HG03159 (cell line): ENCODE data around the gene SCYGR1.
"Not testable (repeated sequence)": the region's sequence is repeated elsewhere in the genome, so short reads cannot be mapped to it uniquely, and the experiment has no call there.

ENCODE experiments used
- ATAC-seq: cut with Tn5 transposase; IDR thresholded peaks from one replicate; pipeline ENCODE4 v1.9.1; 2021; ENCODE audit warnings: mild to moderate bottlenecking, moderate library complexity; ENCODE audit not compliant: unreplicated experiment

SCYGR1 gene

DNA sequence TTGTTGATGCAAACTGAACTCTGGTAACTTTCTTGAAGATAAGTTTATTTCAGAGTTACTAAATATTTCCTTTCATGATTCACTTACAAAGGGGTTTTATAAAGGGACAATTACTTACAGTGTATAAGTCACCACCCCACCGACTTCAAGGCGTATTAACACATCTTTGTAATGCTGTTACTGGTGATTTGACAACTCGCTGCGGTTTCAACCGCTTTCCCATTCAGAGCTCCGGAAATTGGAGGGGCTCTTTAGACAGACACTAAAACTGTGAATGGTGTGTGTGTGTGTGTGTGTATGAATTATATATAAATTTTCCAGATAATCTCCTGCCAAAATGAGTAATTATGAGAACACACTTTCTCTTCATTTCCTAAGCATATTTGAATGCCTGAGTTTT, 13.6 kb downstream of the SCYGR1 start:
- ATAC-seq, result no peak

DNA sequence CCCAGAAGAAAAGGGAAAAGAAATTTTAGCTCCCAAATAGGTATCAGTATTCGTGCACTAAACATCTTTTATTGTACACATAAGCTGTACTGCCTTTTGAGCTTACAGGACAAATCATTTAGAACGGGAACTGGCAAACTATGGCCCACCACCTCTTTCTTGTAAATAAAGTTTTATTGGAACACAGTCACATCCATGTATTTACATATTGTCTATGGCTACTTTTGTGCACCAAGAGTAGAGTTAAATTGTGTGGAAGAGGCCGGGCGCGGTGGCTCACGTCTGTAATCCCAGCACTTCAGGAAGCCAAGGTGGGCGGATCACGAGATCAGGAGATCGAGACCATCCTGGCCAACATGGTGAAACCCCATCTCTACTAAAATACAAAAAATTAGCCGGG, 14.4 kb downstream of the SCYGR1 start:
- no peak for ATAC-seq

DNA sequence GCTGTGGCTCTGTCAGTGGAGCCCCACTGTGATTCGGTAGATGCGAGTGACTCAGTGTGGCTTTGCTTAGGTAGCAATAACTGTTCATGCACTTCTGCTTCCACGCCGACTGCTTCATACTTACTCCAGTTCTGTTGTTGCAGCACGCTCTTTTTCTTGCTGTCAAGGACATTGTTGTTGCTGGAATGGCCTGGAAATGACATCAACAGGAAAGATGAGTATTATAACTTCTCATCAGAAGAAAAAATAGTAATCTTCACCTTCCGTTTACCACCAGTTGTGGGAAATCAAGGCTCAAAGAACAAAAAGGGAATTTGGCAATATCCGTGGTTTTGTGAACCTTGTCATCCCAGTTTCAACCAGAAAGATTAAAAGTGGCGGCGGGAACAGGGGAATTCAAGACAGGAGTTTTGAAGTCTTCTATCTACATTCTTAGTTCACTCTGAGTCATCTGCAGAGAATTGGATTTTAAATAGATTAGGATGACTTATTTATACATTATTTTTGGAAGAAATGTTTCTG, 16.9 kb downstream of the SCYGR1 start:
- no peak for ATAC-seq

DNA sequence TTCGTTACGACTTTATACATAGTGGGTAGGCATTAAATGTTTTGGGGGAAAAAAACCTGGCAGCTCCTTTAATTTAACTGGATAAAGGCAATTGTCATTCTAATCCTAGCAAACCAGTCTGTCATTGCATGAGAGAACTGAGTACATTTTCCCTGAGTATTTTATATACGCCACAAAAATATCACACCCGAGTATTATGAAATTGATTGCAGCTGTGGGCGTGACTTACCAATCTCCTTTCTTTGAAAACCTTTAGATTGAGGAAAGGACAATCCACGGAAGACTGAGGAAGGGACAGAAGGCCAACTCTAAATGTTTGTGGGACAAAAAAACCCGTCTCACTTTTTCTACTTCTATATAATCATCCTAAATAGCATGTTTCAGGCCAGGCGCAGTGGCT, 17.7 kb downstream of the SCYGR1 start:
- no peak for ATAC-seq

DNA sequence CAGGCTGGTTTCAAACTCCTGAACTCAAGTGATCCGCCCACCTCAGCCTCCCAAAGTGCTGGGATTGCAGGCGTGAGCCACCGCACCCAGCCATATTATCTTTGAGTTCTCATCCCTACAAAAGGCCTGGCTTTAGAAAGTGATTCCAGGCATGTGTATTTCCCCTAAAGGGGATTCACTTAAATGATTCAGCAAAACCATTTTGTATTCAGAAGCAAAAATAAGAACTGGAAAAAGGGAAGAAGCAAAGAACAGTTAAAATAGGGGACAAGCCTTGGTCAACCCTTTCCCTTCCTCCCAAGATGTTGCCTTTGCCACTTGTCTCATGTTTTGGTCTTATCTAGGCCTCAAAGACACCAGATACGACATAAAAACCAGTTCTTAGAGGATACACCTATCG, 19.2 kb downstream of the SCYGR1 start:
- no peak for ATAC-seq

DNA sequence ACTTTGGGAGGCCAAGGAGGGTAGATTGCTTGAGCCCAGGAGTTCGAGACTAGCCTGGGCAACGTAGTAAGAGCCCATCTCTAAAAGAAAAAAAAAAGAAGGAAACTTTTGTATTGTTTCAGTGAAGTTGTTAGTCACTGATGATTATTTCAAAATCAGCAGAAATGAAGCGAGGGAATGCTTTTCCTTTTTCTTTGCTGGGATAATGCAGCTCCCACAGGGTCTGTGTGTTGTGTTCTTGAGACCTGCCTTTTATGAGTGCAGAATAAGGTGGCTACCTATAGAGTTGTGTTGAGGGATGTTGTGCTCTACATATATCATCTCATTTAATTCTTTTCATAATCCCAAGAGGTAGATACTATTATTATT, 20.3 kb downstream of the SCYGR1 start:
- ATAC-seq, result no peak

DNA sequence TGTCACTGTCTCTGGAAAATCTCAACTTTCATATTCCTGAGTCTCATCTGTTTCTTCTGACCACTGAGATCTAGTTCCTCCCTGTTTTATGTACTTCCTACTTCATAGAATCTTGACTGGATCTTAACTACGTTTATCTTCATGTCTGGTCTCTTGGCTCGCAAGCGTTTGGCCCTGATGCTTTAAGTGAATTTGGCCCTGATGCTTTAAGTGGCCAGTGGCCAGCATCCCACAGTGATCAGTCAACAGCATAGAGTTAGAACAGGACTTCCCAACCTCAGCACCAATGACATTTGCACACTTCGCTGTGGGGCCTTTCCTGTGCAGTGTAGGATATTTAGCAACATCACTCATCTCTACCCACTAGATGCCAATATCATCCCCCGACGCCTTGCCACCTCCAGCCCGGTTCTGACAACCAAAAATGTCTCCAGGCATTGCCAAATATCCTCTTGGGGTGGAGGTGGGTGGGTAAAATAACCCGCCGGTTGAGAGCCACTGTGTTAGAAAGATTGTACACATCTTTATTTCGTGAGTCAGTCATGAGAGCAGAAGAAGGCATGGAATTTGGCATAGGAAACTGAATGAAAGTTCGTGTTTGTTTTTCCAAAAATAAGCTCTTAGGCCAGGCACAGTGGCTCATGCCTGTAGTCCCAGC, 20.9 kb downstream of the SCYGR1 start:
- ATAC-seq, result no peak

DNA sequence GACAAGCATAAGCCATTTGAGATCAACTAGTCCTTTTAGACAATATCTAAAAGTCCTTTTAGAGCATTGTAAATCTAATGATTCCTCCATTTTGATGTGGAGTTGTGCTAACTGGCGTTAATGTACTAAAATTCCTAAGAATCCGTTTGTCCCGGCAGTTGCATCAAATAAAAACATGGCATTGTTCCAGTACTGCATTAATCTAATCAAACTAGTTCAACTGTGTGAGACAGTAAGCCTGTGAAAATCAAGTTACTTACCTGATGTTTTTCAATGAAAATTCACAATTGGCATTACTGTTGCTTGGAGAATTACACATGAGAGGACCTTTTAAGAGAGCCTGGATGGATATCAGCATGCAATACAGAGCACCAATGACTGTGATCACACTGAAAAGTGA, 21.9 kb downstream of the SCYGR1 start:
- ATAC-seq, result no peak

DNA sequence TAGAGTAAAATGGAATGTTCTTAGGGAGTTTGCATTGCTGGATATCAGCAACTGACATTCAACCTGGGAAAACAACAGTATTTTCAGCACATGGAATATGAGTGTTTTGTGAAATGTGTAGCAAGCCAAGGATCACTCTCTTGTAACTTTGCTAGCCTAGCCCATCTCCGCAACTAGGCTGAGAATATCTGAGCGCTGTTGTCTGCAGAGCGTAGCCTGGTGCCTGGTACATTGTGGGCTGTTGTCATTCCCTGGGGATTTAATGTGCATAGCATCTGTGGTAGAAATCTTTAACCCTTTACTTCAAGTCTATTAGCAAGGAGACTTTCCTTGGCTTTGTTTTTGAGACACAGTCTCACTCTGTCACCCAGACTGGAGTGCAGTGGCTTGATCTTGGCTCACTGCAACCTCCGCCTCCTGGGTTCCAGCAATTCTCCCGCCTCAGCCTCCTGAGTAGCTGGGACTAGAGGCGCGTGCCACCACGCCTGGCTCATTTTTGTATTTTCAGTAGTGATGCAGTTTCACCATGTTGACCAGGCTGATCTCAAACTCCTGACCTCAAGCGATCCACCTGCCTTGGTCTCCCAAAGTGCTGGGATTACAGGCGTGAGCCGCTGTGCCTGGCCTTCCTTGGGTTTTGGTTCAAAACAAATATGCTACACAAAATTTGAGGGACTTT, 23.0 kb downstream of the SCYGR1 start:
- ATAC-seq, result not testable (repeated sequence)

DNA sequence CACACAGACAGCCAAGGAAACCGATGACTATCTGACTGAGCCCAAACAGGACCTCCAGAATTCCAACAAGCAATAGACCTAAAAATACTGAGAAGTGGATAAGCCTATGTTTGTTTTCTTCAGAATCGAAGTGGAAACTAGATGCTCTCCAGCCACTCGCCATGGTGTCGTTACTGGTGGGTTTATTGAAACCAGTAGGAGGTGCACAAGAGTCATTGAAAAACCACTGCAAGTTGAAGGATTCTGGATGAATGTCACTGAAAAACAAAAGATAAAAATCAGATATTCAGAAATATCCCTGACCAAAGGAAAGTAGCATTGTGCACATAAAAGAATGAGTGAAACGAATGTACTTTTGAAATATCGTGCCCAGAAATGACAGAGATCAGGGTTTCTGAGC, 24.0 kb downstream of the SCYGR1 start:
- ATAC-seq, result no peak

DNA sequence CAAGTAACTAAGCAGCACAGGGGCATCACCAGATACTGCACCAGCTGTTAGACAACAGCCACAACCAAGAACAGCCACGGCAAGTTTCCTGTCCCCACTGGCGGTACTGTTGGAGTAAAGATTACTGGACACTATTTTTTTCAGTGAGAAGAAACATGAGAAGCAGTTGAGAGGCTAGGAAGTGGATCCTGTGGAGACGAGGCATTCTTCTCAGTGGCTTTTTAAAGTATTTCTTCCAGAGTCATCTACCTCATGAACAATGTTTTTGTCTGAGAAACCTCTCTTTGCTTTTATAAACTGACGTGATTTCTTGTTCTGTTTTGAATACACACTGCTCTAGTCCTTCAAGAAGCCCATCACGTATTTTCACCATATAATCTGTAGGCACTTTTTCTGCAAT, 27.4 kb downstream of the SCYGR1 start:
- no peak for ATAC-seq

DNA sequence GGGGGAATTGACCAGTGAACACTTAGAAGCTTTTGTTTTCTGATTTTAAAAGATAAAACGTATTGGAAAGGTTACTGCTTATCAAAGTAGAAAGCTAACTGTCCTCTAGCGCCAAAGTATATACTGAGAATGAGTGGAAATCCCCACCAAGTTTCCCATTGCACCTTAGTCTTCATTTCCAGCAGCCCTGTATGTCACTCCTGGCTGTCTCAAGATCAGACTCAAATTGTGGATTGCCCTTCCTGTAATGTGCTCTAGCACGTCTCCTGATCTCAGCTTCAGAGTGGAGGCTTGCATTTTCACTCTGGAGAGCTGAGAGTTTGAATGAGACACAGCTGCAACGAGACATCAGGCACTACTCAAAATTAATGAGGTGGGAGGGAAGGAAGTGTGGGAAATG, 36.1 kb downstream of the SCYGR1 start:
- ATAC-seq, result peak; percentile 51

DNA sequence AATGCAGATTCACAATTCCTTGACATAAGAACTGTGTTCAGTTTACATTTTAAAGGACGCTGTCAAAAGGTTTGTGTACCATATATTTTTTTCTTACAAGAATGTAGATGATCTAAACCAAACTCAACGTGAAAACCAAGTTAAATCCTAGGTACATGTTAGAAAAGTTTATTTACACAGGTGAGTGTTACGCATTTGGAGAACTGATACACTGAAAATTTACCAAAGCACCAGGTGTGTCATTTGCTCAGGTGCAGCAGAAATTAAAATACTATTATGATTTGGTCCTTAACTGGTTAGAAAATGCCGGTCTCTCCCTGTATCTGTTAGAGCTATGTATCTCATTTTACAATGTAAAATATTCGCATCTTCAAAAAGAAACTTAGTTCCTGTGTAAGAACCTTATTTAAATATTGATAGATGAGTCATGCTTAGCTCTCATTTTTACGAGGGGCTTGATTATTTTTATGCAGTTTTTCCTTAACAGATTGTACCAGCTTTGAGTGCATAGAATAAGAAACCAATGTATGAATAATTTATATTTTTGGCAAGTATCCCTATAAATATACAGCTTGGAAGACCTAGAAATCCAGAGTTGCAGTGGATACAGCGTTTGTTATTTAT, 37.6 kb downstream of the SCYGR1 start:
- ATAC-seq, result no peak

DNA sequence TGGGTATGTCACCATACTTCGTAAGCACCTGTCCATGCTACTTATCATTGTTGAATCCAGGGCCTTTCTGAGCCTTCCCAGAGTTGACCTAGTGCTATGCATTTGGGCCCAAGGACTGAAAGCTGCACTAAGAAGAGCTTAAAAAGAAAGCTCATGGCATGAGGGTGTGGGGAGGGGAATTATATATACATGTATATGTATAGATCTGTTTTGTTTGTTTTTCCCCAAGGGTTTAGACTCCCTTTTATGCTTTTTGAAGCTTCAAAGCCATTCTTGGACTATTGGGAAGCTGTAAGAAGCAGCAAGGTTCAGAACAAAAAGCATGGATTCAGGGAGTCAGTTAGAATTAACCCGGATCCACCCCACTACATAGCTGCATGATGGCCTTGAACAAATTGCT, 39.4 kb downstream of the SCYGR1 start:
- ATAC-seq, result no peak

DNA sequence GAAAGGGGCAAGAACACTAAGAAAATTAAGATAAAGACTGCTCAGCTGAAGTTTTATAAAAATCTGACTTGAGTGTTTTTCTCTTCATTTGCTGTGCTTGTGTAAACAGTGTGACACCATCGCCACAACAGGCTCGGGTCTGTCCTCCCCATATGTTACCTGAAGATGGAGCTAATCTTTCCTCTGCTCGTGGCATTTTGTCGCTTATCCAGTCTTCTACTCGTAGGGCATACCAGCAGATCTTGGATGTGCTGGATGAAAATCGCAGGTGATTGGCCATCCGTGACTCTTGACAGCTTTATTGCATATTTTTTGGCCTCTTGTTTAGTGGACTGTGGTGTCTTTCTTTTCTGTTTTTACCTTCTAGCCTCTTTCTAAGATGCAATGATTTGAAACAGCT, 40.6 kb downstream of the SCYGR1 start:
- ATAC-seq, result no peak

DNA sequence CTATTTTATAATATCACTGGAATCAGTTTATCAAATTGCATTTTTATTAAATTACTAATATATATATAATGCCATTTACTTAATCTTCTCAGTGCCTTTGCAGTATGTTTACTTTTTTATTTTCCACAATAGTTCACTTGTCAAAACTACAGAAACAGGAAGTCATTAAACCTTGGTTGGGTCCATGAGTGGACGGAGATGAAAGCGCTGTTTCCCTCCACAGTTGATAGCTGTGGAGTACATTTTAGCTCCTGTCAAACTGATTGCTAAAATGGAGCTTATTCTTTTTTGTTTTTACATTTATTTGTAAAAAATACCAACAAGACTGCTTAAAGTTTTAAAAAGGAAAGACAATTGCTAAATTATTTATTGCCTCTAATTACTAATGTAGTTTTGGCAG, 43.5 kb downstream of the SCYGR1 start:
- ATAC-seq, result no peak

DNA sequence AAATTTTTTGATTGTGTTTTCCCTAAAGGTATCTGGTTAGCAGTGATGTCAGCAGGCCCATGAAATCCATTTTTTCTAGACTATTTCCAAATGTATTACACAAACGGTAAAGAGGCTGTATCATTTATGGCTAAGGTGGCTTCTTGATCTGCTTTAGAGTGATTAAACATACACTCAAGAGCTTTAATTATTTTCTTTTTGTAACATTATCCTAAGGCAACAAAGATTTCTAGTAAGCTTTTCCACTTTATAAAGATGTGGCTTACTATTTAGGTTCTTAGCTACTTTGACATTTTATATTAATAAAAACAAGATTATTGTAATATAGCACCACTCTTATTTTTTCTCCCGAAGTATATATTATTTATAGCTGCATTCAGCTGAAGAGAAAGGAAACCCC, 46.2 kb downstream of the SCYGR1 start:
- ATAC-seq, result no peak

DNA sequence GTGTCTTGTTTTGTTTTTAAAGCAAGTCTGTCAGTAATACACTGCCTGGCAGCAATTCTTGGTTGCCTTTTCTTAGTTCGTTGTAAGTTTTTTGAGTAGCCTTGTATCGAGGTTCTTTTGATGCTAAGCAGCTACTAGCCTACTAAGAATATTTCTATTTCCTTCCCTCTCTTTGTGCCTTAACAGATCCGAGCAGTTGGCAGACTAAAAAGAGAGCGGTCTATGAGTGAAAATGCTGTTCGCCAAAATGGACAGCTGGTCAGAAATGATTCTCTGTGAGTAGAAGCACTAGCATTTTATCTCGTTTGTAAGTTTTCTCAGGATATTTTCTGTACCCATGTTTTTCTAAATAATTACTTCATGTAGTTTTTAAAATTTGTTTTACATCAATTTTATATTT, 47.6 kb downstream of the SCYGR1 start:
- ATAC-seq, result no peak

DNA sequence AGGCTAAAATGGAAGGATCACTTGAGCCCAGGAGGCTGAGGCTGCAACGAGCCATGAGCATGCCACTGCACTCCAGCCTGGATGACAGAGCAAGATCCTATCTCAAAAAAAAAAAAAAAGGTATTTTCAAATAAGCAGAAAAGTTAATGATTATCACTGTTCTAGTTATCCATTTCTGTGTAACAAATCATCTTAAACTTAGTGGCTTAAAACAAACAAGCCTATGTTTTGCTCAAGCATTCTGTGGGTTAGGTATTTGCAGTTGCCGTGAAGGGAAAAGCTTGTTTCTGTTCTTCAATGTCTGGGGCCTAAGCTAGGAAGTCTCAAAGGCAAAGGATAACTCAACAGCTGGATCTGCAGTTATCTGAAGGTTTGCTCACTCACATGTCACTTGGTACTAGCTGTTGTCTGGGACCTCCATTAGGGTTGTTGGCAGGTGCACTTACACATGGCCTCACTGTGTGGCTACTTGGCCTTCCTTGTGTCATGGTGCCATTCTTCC, 48.6 kb downstream of the SCYGR1 start:
- ATAC-seq, result no peak
